Measurements from ENCODE around the gene IFT20. TPM values are rescaled to one million over a fixed set of nuclear protein-coding genes. Genes with fewer than 3 reads are reported as not detected.

IFT20 gene
- total RNA-seq, 1 donor from 2014 or later, result 63.7 TPM

- peaks cover 11% of the 10 kb centered on the region for H3K36me3 Mint-ChIP-seq (ENCODE audit: low read depth)
- DNase-seq (ENCODE audit: low spot score), result no peak
- no peak overlapping the region for H3K4me3 Mint-ChIP-seq (ENCODE audit: unreplicated experiment)
- peaks cover 18% of the 10 kb centered on the region for H3K4me1 Mint-ChIP-seq (ENCODE audit: low read depth)
- no peaks in the 10 kb centered on the region for H3K27me3 Mint-ChIP-seq (ENCODE audit: low read depth)
- H3K27ac Mint-ChIP-seq (ENCODE audit: unreplicated experiment), result no peak overlapping the region
- no peaks in the 10 kb centered on the region for H3K9me3 Mint-ChIP-seq (ENCODE audit: low read depth)
- TF ChIP-seq CTCF (IDR thresholded peaks at IDR 0.05), result peak; percentile 48
Observed at GRCh38 chr17:28327709-28328108, 7.6 kb downstream of the IFT20 start.

- Mint-ChIP-seq H3K9me3 (ENCODE audit: low read depth) (no peaks in the 10 kb centered on the region), H3K4me3 (ENCODE audit: unreplicated experiment) (no peak overlapping the region), H3K27me3 (ENCODE audit: low read depth) (no peaks in the 10 kb centered on the region), H3K27ac (ENCODE audit: unreplicated experiment) (no peak overlapping the region), H3K4me1 (ENCODE audit: low read depth) (peaks cover 13% of the 10 kb centered on the region), H3K36me3 (ENCODE audit: low read depth) (peaks cover 11% of the 10 kb centered on the region)
- no peak for DNase-seq (ENCODE audit: low spot score)
- no peak for TF ChIP-seq CTCF (IDR thresholded peaks at IDR 0.05)
Observed at GRCh38 chr17:28327031-28327607, 8.2 kb downstream of the IFT20 start.

- Mint-ChIP-seq H3K27ac (ENCODE audit: unreplicated experiment) (no peak overlapping the region), H3K36me3 (ENCODE audit: low read depth) (peaks cover 6% of the 10 kb centered on the region), H3K9me3 (ENCODE audit: low read depth) (no peaks in the 10 kb centered on the region), H3K4me3 (ENCODE audit: unreplicated experiment) (no peak overlapping the region), H3K27me3 (ENCODE audit: low read depth) (no peaks in the 10 kb centered on the region), H3K4me1 (ENCODE audit: low read depth) (peaks cover 12% of the 10 kb centered on the region)
- no peak for TF ChIP-seq CTCF (IDR thresholded peaks at IDR 0.05)
- no peak for DNase-seq (ENCODE audit: low spot score)
Observed at GRCh38 chr17:28326114-28326513, 9.2 kb downstream of the IFT20 start.

- Mint-ChIP-seq H3K9me3 (ENCODE audit: low read depth) (no peaks in the 10 kb centered on the region), H3K27me3 (ENCODE audit: low read depth) (no peaks in the 10 kb centered on the region), H3K27ac (ENCODE audit: unreplicated experiment) (no peak overlapping the region), H3K4me1 (ENCODE audit: low read depth) (peaks cover 18% of the 10 kb centered on the region), H3K36me3 (ENCODE audit: low read depth) (peaks cover 5% of the 10 kb centered on the region), H3K4me3 (ENCODE audit: unreplicated experiment) (no peak overlapping the region)
- TF ChIP-seq CTCF (IDR thresholded peaks at IDR 0.05), result no peak
- DNase-seq (ENCODE audit: low spot score), result no peak
Observed at GRCh38 chr17:28325211-28325610, 10.1 kb downstream of the IFT20 start.

GRCh38 chr17:28324781-28325180, 10.5 kb downstream of the IFT20 start:
- no peak overlapping the region for H3K4me3 Mint-ChIP-seq (ENCODE audit: unreplicated experiment)
- no peaks in the 10 kb centered on the region for H3K9me3 Mint-ChIP-seq (ENCODE audit: low read depth)
- H3K27ac Mint-ChIP-seq (ENCODE audit: unreplicated experiment), result no peak overlapping the region
- H3K4me1 Mint-ChIP-seq (ENCODE audit: low read depth), result peaks cover 22% of the 10 kb centered on the region
- H3K36me3 Mint-ChIP-seq (ENCODE audit: low read depth), result peaks cover 5% of the 10 kb centered on the region
- no peak for DNase-seq (ENCODE audit: low spot score)
- H3K27me3 Mint-ChIP-seq (ENCODE audit: low read depth), result no peaks in the 10 kb centered on the region
- TF ChIP-seq CTCF (IDR thresholded peaks at IDR 0.05), result no peak

Measured in chondrocyte (in vitro differentiated cells).